DMS114 treated with DMSO at 0.1 percent for 48 hours (cell line): ENCODE results near the gene ATG4B.

Source experiments
- DNase-seq: peaks from one replicate; lab custom pipeline; 2025; ENCODE audit not compliant: unreplicated experiment; lab: John Stamatoyannopoulos, UW

The ATG4B gene

DNA sequence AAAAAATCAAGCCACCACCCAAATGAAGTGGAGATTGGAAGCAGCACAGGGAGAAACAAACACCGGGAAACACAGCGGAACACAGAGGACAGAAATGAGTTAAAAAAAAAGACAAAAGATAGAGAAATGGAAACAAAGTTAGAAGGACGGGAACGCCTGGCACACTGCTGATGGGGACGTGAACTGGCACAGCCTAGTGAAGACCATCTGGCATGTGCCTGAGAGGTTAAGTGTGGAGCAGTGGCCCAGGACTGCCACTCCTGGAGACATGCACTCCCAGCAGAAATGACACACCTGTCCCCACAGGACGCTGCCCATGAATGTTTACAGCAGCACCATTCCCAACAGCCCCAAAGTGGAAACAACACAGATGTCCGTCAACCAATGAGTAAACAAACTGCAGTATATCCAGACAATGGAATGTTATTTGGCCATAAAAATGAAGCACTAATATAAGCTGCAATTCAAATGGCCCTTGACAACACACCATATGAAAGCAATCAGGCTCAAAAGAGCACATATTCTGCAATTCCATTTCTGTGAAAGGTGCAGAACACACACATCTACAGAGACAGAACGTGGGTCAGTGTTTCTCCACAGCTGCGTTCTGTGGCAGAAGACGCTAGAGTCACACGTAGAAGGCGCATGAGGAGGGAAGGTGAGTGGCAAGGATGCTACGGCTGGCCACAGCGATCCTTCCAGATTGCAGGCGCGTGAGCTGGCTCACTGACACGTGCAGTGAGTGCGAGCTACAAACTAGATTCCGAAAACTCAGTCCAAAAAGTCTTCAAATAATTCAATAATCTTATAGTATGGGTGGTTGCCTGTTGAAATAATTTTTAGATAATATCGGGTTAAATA is 25.1 kb upstream of the ATG4B start:
- no peak for DNase-seq

GRCh38 chr2:241613017-241613780 is 24.3 kb upstream of the ATG4B start:
- no peak for DNase-seq

- DNase-seq, result no peak
These were observed 22.5 kb upstream of the ATG4B start for GRCh38 chr2:241615041-241615440.

GRCh38 chr2:241615522-241616052 is 21.9 kb upstream of the ATG4B start:
- no peak for DNase-seq

DNA sequence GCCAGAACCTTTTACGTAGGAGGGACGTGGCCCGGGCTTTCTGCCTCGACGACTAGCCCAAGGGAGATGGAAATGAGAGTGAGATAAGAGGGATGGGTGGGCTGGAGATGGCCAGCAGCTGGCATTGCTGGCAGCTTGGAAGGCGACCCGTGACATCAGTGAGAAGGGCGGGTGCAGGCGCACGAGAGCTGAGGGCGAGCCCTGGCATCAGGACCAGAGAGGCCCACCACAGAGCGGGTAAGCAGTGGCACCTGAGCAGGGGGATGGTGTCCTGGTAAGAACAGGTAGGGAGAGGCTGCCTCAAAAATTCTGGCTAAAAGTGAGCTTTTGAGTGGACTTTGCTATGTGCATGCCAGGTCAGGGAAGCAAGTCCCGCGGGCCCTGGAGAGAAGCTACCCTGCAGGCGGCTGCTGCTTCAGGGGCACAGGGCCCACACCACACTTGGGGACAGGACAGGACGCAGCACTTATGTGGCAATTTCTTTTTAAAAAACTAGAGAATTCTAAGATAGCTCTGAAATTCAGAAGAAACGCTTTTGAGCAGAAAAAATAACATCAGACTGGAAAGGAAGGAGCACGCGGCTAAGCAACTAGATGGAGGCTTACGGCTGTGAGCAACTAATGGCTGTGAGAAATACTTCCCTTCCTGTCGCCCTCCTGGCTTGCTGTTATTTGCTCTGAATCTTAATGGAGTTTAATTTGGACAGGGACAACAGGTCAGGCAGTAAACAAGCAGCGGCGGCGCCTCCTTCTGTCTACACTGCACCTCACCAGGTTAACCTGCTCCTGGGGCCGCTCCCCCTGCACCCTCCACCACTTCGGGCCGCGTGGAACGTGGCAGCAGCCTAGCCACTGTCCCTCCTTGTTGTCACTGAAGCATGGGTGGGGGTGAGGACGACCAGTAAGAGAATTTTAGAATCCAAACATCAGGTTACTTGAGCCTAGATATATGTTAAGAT is 21.0 kb upstream of the ATG4B start:
- no peak for DNase-seq

- DNase-seq, result no peak
These were observed 19.9 kb upstream of the ATG4B start for GRCh38 chr2:241617431-241618154.

DNA sequence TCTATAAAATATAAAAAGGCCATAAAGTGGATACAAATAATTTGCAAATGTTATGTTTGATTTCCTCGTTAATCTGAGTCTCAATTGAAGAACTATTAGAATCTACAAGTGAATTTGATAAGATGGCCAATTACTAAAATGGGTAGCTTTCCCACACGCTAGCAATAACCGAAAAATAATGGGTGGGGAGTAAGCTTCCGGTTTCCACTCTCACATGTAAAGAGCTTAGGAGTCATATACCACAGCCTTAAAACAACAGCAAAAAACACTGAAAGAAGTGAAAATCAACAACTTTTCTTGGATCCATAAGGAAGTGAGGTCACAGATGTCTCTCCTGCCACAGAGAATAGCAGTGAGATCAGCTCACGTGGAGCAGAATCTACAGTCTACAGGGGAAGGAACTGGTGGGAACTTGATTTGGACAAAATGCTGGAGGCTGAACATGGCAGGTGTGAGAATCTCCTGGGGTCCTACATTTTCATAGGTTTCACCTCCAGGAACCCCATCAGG is 19.1 kb upstream of the ATG4B start:
- DNase-seq, result no peak

DNA sequence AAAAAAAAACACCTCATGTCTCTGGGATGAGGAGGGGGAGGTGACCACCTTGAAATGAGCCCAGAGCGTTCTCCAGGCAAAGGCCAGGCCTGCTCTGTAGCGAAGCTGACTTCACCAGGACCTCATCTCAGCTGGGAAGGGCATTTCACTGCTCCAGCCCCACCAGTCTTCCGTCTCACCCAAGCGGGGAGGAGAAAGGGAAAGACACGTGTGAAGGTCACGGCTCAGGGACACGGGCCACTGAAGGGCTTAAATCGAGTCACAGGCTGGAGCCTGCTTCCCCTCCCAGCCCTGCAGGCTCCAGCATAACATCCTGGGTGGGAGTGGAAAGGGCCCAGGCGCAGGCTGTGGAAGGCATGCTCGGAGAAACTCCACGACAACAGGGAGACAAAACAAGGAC is 18.7 kb upstream of the ATG4B start:
- DNase-seq, result no peak

- DNase-seq, result no peak
These were observed 17.7 kb upstream of the ATG4B start for GRCh38 chr2:241619597-241620418.

GRCh38 chr2:241620419-241620769 is 17.1 kb upstream of the ATG4B start:
- DNase-seq, result no peak

- no peak for DNase-seq
These were observed 9.8 kb upstream of the ATG4B start for GRCh38 chr2:241627675-241628074.

- no peak for DNase-seq
These were observed 7.6 kb upstream of the ATG4B start for GRCh38 chr2:241629762-241630435.

DNA sequence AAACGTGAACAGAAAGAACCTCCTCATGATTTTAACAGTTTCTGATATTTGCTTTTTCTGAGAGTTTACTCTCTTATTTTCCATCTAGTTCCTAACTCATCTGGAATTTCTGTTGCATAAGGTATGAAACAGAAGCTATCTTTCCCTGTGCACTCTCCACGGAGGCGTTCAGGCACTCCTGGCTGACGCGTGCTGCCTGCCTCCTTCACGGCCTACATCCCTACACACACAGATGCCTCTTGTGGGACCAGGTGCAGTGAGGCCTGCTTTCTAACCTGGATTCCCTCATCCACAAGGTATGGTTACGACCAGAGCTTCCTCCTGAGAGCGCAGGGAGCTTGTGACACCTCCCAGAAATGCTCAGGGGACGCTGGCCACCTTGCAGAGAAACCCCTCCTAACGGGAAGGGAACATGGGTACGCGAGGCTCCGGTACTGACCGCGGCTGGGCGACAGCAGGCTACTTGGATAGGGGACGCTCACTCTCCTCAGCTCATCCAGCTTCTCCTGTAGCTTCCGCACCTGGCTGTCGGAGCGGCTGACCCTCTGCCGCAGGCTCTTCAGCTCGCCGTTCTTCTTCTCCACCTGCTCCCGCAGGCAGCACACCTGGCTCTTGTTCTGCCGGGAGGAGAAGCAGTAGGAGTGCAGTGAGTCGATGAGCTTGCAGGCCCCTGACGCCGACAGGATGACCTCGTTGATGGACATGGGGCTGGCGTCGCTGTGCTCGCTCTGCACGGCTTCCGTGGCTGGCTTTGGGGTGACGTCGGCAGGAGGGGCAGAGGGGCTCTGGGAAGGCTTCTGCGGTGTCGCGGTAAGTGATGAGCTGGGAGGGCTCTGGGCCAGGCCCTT is 4.8 kb upstream of the ATG4B start:
- DNase-seq, result no peak

DNA sequence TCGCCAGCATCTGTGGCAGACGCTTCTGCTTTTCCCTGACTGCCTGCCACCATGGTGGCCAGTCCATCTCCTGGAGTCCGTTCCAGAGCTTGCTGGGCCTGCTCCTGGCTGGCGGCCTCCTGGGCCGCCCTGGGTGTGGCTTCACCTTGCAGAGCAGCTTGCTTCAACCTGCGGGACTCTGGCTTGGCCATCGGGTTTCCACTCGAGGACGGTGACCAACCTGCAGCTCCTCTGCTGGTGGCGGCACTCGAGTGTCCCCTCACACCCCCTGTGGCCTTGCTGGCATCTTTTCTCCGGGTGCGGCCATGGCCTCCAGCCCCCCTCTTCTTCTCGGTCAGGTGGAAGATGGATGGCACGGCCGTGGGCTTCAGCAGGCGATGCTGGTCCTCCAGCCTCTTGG is 3.9 kb upstream of the ATG4B start:
- no peak for DNase-seq

GRCh38 chr2:241635756-241636155 is 1.7 kb upstream of the ATG4B start:
- DNase-seq, result no peak

DNA sequence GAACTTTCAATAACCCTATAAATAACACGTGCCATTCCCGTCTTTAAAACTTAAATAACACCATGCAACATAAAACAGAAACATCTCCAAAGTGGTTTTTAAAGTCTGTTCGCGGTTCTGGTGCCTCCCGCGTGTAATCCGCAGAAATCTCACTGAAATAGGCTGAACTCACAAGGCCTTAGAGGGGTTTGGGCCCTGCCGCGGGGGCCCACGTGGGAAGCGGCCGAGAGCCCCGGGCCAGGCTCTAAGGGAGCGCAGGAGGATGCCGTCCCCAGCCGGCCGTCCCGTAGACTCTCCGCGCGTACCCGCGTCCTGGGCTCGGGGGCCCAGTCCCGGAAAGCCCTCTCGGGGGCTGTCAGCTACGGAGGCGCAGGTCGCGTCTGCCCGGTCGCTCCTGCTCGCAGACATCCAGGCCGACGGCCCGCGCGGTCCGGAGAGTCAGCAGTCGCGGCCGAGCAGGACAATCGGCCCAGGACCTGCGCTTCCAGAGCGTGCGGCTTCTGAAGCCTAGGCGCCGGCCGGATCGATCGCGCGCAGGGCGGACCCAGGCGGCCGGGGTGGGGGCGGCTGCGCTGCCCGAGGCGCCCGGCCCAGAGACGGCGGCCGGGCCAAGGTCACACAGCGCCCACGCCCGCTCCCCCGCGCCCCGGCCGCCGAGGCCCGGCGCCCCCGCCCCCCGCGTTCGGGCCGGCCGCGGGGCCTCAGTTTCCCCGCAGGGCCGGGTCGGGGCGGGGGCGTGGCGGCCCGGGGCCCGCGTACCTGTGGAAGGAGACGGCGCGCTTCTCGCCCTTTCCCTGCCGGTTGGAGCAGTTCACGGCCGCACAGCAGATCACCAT is 1.1 kb upstream of the ATG4B start:
- DNase-seq, result no peak
